Skeletal muscle cell (primary cell): ENCODE measurements around the gene NPLOC4.
"Not testable (repeated sequence)": the region's sequence is repeated elsewhere in the genome, so short reads cannot be mapped to it uniquely, and the experiment has no call there.

Experiments used
- DNase-seq: peaks from one replicate; pipeline ENCODE4 v3.0.0-alpha.2; 2010; ENCODE audit warnings: low read depth
- H3K4me3 ChIP-seq: 2 replicates; pipeline ENCODE4 v1.5.1; 2011; ENCODE audit warnings: low read depth, mild to moderate bottlenecking, control low read depth, low read length, moderate library complexity

The NPLOC4 gene

DNA sequence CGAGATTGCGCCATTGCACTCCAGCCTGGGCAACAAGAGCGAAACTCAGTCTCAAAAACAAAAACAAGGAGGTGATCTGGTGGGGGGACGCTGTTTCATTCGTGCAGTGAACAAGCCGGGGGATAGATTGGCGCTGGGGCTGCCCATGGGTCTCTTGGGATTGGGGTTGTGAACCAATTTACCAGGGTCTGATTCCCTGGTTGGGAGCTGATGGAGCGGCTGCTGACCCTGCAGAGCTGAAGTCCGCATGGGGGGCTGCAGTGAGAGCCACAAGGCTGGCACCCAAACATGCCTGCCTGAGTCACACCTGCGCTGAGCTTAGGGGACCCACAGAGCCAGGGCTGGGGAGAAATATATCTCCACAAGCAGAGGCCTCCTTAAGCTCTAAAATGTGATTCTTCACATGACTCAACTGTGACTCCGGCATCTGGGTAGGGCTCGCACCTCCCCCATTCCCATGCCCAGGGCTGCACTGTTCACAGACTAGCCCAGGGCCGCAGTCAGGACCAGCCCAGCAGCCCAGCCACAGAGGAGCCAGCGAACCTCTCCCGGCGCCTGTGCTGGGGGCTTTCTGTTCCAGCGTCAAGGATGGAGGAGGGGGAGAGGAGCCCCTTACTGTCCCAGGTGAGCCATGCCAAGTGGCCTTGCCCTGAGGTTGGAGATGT lies 5.0 kb upstream of the NPLOC4 start:
- no peak overlapping the region for H3K4me3 ChIP-seq
- no peak for DNase-seq

DNA sequence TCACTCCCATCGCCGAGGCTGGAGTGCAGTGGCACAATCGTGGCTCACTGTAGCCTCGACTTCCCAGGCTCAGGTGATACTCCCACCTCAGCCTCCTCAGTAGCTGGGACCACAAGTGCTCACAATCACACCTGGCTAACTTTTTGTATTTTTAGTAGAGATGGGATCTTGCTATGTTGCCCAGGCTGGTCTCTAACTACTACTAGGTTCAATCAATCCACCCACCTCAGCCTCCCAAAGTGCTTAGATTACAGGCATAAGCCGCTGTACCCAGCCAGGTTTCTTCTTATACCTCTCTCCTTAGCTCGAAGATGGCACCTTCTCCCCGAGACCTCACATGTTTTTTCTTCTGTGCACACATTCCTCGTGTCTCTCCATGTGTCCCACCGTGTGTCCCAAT lies 3.1 kb upstream of the NPLOC4 start:
- H3K4me3 ChIP-seq: no peak overlapping the region
- no peak for DNase-seq

DNA sequence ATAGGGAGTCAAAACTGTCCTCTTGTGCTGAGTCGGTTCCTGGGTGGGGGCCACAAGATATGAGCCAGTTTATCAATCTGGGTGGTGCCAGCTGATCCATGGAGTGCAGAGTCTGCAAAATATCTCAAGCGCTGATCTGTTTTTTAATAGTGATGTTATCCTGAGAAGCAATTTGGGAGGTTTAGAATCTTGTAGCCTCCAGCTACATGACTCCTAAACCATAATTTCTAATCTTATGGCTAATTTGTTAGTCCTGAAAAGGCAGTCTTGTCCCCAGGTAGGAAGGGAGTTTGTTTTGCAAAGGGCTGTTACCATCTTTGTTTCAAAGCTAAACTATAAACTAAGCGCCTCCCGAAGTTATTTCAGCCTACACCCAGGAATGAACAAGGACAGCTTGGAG lies 1.8 kb upstream of the NPLOC4 start:
- no peak for DNase-seq
- no peak overlapping the region for H3K4me3 ChIP-seq

DNA sequence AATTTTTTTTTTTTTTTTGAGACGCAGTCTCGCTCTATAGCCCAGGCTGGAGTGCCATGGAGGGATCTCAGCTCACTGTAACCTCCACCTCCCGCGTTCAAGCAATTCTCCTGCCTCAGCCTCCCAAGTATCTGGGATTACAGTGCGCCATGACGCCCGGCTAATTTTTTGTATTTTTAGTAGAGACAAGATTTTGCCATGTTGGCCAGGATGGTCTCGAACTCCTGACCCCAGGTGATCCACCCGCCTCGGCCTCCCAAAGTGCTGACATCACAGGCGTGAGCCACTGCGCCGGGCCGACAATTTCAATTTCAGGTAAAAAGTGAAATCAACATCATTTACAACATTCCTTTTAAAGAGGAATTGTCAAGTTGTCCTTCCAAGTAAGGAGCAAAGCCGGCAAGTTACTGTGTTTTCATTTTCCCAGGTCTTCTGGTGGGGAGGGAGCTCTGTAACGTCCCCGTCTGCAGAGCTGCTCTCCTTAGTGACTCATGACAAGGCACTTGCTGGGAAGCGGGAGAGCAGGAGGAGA lies 873 bp downstream of the NPLOC4 start:
- H3K4me3 ChIP-seq: peak overlapping the region; percentile 92
- no peak for DNase-seq

DNA sequence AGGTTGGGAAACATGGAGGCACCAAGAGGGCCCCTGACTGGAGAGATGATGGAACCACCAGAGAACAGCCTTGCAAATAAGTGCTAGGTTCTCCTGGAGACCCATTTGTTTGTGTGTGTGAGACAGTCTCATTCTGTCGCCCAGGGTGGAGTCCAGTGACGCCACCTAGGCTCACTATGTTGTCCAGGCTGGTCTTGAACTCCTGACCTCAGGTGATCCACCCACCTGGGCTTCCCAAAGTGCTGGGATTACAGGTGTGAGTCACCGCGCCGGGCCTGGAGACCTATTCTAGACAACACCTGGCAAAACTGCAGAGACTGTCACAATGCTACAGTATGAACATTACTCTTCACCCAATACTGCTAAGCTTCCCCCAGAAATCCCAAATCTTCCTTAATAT lies 1.5 kb downstream of the NPLOC4 start:
- H3K4me3 ChIP-seq: no peak overlapping the region
- DNase-seq: no peak

DNA sequence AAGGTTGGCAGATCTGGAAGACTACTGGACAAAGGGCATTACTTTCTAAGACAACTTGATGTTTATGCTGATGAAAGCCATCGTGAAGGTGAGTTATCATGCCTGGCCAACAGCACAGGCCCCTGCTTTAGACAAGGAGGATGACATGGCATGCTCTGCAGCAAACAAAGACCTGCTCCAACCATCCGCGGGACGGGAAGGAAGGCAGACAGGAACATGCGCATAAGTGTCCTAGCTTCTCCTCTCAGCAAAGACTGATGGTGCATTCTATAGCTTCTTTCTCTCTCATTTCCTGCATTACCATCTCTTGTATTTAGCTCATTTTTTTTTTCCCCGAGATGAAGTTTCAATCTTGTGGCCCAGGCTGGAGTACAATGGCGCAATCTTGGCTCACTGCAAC lies 5.4 kb downstream of the NPLOC4 start:
- H3K4me3 ChIP-seq: no peak overlapping the region
- no peak for DNase-seq

DNA sequence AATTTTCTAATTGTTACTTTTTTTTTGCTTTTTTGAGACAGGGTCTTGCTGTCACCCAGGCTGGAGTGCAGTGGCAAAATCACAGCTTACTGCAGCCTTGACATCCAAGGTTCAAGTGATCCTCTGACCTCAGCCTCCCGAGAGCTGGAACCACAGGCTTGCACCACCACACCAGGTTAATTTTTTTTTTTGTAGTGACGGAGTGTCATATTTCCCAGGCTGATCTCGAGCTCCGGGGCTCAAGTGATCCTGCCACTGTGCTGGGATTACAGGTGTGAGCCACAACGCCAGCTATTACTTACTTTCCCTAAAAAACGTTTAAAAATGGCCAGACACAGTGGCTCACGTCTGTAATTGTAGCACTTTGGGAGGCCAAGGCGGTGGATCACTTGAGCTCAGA lies 6.6 kb downstream of the NPLOC4 start:
- DNase-seq: no peak
- H3K4me3 ChIP-seq: no peak overlapping the region

DNA sequence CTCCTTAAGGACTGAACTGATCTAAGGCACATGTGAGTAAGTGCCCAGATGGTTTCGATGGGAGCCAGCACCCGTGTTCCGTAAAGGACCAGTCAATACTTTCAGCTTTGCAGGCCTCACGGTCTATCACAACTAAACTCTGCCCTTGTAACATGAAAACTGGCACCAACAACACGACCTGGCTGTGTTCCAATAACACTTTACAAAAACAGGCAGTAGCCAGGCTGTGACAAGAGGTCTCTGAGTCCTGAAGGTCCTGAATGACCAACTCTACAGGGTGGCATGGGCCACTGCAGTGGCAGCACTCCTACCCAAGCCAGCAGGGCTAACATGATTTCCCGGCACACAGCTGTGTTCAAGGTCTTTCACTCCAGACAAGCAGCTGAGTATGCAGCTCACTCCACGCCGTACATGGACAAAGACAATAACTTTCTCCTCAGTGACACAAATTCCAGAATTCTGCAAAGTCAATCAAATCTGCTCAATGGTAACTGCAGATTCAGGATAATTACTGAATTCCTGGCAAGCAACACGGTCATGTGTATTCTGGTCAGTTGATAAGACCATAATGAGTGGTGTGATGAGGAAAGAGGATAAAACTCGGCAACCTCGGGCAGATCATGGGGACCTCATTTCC lies 15.3 kb downstream of the NPLOC4 start:
- H3K4me3 ChIP-seq: no peak overlapping the region
- no peak for DNase-seq

DNA sequence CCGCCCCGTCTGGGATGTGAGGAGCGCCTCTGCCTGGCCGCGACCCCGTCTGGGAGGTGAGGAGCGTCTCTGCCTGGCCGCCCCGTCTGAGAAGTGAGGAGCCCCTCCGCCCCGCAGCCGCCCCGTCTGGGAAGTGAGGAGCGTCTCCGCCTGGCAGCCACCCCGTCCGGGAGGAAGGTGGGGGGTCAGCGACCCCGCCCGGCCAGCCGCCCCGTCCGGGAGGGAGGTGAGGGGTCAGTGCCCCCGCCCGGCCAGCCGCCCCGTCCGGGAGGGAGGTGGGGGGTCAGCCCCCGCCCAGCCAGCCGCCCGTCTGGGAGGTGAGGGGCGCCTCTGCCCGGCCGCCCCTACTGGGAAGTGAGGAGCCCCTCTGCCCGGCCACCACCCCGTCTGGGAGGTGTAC lies 18.6 kb downstream of the NPLOC4 start:
- H3K4me3 ChIP-seq, DNase-seq: not testable (repeated sequence)

DNA sequence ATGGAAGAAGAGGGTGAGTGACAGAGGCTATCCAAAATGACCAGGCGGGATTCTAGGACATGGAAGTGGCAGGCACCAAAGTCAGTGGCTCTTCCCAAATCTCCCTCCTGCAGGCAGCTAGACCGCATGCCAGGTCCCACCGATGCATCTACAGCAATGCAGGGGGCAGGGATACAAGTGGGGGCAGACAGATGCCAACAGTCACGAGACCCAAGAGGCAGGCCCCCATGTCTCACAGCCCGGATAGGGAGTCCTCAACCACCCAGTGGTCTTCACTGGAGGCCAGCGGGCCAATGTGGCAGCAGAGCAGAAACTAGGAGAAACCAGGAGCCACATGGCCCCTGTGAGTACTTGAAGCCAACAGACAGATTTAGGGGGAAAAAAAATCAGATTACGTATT lies 20.0 kb downstream of the NPLOC4 start:
- H3K4me3 ChIP-seq: no peak overlapping the region
- no peak for DNase-seq

DNA sequence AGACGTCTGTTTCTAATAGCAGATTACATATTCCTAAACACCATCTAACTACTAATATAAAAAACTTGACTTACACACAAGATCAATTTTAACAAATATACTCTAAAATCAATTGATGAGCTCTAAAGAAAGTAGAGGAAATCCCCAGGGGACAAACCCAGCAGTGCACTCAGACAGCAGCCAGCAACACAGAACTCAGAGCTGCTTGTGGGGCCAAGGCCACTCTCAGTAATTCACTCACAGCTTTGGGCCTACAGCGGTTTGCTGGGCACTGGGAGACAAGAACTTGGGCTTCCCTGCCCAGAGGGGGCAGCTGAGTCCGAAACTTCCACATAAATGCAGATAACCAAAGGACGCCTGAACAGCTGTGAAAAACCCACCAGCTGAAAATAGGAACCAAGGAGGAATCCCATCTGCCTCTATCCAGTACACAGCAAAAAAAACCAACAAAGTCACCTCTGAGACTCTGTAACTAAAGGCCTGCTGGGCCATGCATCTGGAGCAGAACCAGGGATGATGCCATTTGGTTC lies 21.4 kb downstream of the NPLOC4 start:
- no peak overlapping the region for H3K4me3 ChIP-seq

DNA sequence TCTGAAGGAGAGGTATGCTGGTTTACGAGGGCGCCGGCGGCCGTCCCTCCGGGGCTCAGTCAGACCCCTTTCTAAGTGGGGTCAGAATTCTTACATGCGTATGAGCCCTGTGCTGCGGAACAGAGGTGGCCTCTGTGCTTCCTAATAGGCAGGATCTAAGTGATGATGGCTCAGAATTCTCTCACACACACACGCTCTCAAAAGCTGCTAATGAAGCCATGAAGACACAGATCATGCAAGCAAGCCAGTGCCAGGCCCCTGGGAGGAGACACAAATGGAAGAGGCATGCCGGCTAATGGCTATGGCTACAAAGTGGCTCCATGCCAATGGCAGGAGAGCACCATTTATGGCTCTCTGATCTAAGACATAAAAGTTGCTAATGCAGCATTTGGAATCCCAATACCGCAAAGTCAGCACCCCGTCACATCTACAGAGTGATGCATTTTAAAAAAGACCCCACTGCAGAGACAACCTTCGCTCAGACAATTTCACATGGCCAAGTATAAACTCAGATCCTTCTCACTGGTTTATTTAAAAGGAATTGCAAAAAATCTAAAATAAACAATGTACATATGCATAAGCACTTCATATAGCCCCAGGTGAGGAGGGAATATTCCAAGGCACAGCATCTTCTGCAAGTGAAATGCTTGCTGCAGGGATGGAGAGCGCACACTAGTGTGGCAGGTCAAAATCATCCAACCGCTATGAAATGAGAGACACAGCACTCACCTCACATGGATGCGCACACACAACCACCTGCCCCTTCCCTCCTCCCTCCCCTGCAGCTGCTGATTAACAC lies 24.5 kb downstream of the NPLOC4 start:
- H3K4me3 ChIP-seq: no peak overlapping the region
- DNase-seq: no peak

More for the DNA sequence above, 21.4 kb downstream of the NPLOC4 start:
- DNase-seq: no peak

DNA sequence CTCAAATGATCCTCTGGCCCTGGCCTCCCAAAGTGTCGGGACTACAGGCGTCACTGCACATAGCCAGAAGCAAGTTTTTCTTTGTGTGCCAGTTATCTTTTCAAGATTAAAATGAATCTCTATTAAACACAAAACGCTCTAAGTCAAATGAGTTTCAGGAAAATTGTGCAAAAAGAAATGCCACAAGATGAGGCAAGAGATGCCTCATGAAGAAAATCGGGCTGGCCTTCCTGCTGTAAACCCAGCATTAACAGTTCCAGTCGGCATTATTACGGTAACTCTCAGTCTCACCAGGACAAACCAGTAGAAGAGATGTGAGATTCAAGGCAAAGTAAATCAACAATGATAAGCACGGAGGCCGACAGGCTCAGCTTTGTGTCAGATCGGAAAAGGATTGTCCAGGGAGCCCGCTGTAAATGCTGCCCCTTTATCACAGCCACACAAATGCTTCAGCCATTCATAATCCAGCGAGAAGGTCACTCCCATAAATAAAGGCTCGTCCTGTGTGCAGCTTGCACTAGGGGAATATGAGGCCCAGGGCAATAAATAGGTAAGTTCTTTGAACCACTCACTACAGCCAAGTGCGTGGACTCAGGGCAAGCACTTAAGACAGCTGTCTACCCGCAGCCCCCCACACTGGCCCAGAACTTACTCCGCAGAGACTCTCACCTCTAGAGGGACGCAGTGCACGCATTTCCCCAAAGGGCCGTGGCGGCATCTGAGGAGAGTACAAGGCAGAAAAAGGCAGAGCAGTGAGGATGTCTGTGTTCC lies 27.2 kb downstream of the NPLOC4 start:
- H3K4me3 ChIP-seq: no peak overlapping the region
- no peak for DNase-seq

DNA sequence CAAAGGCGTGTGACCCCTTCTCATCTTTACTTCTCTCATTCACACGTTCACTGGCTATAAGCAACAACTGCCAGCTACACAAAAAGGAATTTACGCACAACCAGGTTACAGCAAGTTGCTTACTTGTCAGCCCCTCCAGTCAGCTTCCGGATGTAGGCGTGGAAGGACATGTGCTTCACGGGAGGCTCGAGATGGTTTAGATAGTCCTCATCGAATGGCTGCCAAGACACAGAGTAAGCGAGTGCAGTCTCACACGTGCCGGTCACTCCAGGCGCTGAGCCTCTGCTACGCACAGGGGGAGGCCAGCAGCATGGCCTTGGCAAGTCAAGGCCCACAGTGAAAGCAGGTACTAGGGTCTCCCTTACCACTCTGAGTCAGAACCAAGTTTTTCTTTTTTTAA lies 28.3 kb downstream of the NPLOC4 start:
- H3K4me3 ChIP-seq: no peak overlapping the region
- no peak for DNase-seq

DNA sequence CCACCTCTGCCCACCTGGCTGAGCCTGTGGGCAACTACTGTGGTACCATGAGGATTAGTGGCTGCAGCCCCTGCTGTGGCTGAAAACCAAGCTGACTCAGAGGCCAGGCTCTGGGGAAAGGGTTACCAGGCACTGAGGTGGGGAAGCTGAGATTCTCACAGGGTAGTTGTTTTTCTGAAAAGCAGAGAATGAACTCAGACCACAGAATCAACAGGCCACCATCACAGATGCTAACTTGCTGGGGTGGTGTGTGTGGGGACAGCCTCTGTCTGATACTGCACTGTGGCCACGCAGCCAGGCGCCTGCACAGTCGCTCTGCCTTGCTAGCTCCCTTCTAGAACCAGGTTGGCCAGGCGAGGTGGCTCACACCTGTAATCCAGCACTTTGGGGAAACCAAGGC lies 28.8 kb downstream of the NPLOC4 start:
- H3K4me3 ChIP-seq: no peak overlapping the region
- DNase-seq: peak; percentile 8

DNA sequence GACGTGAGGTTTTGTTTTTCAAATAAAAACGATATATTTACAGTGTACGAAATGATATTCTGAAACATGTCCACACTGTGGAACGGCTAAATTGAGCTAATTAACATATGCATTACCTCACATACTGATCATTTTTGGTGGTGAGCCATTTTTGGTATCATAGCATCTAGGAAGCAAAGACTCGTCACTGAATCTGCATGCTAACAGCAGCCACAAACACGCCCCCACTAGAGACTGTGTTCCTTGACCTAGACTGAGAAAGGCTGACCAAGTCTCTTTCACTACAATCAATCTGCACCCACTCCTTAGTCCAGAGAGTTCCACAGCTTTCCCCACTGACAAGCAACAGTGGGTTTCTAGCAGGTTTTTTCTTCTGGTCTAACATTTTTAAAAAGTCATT lies 29.5 kb downstream of the NPLOC4 start:
- H3K4me3 ChIP-seq: no peak overlapping the region
- no peak for DNase-seq

DNA sequence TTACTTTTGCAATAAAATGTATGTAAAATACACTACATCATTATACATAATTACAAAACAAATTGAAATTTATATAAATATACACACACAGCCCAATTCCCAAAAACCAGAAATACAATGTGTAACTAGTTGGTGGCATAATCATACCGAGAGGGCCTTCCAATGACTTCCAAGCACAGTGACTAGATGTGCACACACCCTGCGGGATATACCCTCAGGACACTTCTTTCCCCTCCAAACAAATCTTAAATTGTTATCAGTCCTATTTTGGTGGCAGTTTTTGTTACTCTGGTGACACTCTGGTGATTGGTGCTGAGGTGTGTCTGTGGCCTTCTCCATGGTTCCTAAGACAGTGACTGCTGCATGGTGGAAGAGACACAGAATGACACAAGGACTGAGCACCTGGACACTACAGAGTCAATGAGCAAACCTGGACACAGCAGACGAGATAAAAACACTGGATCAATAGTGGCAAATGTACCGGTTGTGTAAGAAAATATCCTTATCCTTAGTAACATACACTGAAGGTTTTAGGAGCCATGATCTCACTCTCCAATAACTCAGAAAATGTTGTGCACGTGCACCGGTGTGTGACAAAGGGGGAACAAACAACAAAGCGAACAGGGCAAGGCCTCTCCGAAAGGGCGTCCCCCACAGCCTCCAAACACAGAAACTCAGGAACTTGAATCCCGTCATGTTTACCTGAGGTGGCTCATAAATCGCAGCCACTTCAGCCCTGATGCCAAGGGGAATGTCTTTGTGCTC lies 32.9 kb downstream of the NPLOC4 start:
- no peak overlapping the region for H3K4me3 ChIP-seq
- DNase-seq: no peak

DNA sequence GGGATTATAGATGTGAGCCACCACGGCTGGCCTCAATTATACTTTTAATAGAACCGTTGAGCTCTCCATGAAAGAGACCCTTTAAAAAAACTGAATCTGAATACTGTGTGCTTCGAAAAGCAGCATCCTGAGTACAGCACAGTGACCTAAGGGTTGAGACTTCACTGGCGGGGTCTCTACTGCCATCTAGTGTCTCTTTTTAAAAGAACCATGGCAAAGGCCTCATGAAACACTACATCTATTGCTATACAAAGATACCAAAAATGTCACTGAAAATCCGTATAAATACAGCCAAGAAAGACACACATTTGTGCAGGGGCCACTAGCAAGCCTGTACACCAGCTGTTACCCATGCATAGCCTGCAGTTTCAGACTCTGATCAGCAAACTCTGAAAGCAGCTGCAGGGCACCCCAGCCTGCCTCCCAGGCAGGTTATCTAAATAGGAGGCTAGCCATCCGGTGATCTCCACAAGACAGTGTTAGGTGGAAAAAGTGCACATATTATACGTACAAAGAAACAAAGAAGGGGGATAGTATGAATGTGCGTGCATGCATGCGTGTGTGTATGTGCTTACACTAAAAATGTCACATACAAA lies 35.3 kb downstream of the NPLOC4 start:
- DNase-seq: peak; percentile 47
- no peak overlapping the region for H3K4me3 ChIP-seq
